ENCODE measurements around the gene PSMA8. TPM values are rescaled to one million over a fixed set of nuclear protein-coding genes. Genes with fewer than 3 reads are reported as not detected.
"Not testable (repeated sequence)": the region's sequence is repeated elsewhere in the genome, so short reads cannot be mapped to it uniquely, and the experiment has no call there.

Gene PSMA8
- total RNA-seq, 2 experiments from 2014 or later, result 1.3 to 1.8 TPM

GRCh38 chr18:26230497-26230896 lies 96.8 kb downstream of the PSMA8 start:
- no peak for TF ChIP-seq CTCF (IDR thresholded peaks at IDR 0.05)
- CTCF ChIA-PET, result no interaction called here
- no peaks in the 10 kb centered on the region for H3K27me3 Mint-ChIP-seq
- H3K9me3 Mint-ChIP-seq, result no peaks in the 10 kb centered on the region
- intact Hi-C loops (cut with micrococcal nuclease), result no loop called here
- no peak overlapping the region for H3K27ac Mint-ChIP-seq
- POLR2A ChIA-PET, result no interaction called here
- peaks cover 14% of the 10 kb centered on the region for H3K36me3 Mint-ChIP-seq (ENCODE audit: low read depth)
- no peak overlapping the region for H3K4me3 Mint-ChIP-seq
- H3K4me1 Mint-ChIP-seq (ENCODE audit: low read depth), result peaks cover 62% of the 10 kb centered on the region
- no peak for ATAC-seq
- DNase-seq, result no peak

GRCh38 chr18:26233208-26233607 lies 99.5 kb downstream of the PSMA8 start:
- H3K36me3 Mint-ChIP-seq (ENCODE audit: low read depth), result peaks cover 9% of the 10 kb centered on the region
- no peaks in the 10 kb centered on the region for H3K9me3 Mint-ChIP-seq
- H3K27ac Mint-ChIP-seq, result no peak overlapping the region
- DNase-seq, result no peak
- H3K4me1 Mint-ChIP-seq (ENCODE audit: low read depth), result peaks cover 51% of the 10 kb centered on the region
- H3K4me3 Mint-ChIP-seq, result no peak overlapping the region
- POLR2A ChIA-PET, result no interaction called here
- no peak for ATAC-seq
- intact Hi-C loops (cut with micrococcal nuclease), result no loop called here
- TF ChIP-seq CTCF (IDR thresholded peaks at IDR 0.05), result no peak
- no peaks in the 10 kb centered on the region for H3K27me3 Mint-ChIP-seq
- CTCF ChIA-PET, result no interaction called here

GRCh38 chr18:26237363-26237762 lies 103.7 kb downstream of the PSMA8 start:
- Mint-ChIP-seq H3K36me3 (ENCODE audit: low read depth) (peaks cover 12% of the 10 kb centered on the region), H3K4me1 (ENCODE audit: low read depth) (peaks cover 27% of the 10 kb centered on the region)
- H3K27ac Mint-ChIP-seq; intact Hi-C loops (cut with micrococcal nuclease); H3K9me3 Mint-ChIP-seq; H3K27me3 Mint-ChIP-seq; CTCF ChIA-PET; DNase-seq; ATAC-seq; H3K4me3 Mint-ChIP-seq: not testable (repeated sequence)
- POLR2A ChIA-PET, result interaction anchor here (1.0 kb wide), 1 partner anchor 53 kb away, joined by 3 read pairs; no protein-coding TSS in a partner anchor

GRCh38 chr18:26238718-26239117 lies 105.0 kb downstream of the PSMA8 start:
- H3K27me3 Mint-ChIP-seq; DNase-seq; H3K4me3 Mint-ChIP-seq; CTCF ChIA-PET; intact Hi-C loops (cut with micrococcal nuclease); ATAC-seq; POLR2A ChIA-PET; H3K27ac Mint-ChIP-seq: not testable (repeated sequence)
- peaks cover 23% of the 10 kb centered on the region for H3K36me3 Mint-ChIP-seq (ENCODE audit: low read depth)
- H3K4me1 Mint-ChIP-seq (ENCODE audit: low read depth), result peaks cover 27% of the 10 kb centered on the region
- H3K9me3 Mint-ChIP-seq, result peaks cover 13% of the 10 kb centered on the region

GRCh38 chr18:26242392-26242791 lies 108.7 kb downstream of the PSMA8 start:
- Mint-ChIP-seq H3K4me1 (ENCODE audit: low read depth) (peaks cover 16% of the 10 kb centered on the region), H3K36me3 (ENCODE audit: low read depth) (peaks cover 44% of the 10 kb centered on the region), H3K9me3 (peaks cover 18% of the 10 kb centered on the region)
- H3K27me3 Mint-ChIP-seq; POLR2A ChIA-PET; intact Hi-C loops (cut with micrococcal nuclease); DNase-seq; H3K27ac Mint-ChIP-seq; CTCF ChIA-PET; ATAC-seq; H3K4me3 Mint-ChIP-seq: not testable (repeated sequence)

Other genes starting within 250 kb of the PSMA8 start
- gene SS18, start 43.3 kb upstream of the PSMA8 start, total RNA-seq, result 10 to 100 TPM; 37.4 to 38.2 TPM
- gene TAF4B, start 92.6 kb downstream of the PSMA8 start, total RNA-seq, result 10 to 100 TPM; 14.7 to 15.1 TPM

All from activated CD8-positive, alpha-beta T cell treated with anti-CD3 and anti-CD28 coated beads for 36 hours (primary cell).